Measurements from ENCODE around the gene SLIT3. TPM values are rescaled to one million over a fixed set of nuclear protein-coding genes. Genes with fewer than 3 reads are reported as not detected.
A peak's percentile ranks its signal among the peaks of the same experiment; 100 is the strongest.

Gene SLIT3
- total and polyA plus RNA-seq, 4 donors: 4.6 to 48.5 (median 19.8) TPM

DNA sequence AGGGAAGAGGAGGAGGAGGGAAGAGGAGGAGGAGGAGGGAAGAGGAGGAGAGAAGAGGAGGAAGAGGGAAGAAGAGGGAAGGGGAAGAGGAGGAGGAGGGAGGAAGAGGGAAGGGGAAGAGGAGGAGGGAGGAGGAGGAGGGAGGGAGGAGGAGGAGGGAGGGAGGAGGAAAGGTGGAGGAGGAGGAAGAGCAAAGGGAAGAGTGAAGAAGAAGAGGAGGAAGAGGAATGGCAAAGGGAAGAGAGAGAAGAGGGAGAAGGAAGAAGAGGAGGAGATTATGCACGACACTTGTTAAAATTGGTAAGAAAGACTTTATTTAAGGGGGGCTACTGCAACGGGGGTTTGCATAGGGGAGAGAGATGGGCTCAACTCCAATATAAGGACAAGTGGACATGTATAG lies 221.2 kb downstream of the SLIT3 start:
- DNase-seq: no peak
- Histone ChIP-seq H3K9me3 (ENCODE audit: control insufficient read depth in 4 of 4, insufficient read depth in 3 of 4, low read length in 3 of 4) (no peaks in the 10 kb centered on the region), H3K4me3 (no peak overlapping the region), H3K27ac (ENCODE audit: low read depth in 1 of 2, low read length in 1 of 2) (no peak overlapping the region), H3K36me3 (ENCODE audit: control insufficient read depth in 4 of 4, insufficient read depth in 4 of 4, low read length in 4 of 4) (no peaks in the 10 kb centered on the region), H3K27me3 (ENCODE audit: control insufficient read depth in 3 of 3, insufficient read depth in 3 of 3, low read length in 2 of 3) (no peaks in the 10 kb centered on the region), H3K4me1 (ENCODE audit: control insufficient read depth in 5 of 5, insufficient read depth in 5 of 5, low read length in 5 of 5) (peaks cover 0 to 11% (median 2%) of the 10 kb centered on the region in 5 donors), H3K9ac (ENCODE audit: insufficient read depth in 1 of 2, low read length in 2 of 2) (no peak overlapping the region)
- TF ChIP-seq, protein P1, sequence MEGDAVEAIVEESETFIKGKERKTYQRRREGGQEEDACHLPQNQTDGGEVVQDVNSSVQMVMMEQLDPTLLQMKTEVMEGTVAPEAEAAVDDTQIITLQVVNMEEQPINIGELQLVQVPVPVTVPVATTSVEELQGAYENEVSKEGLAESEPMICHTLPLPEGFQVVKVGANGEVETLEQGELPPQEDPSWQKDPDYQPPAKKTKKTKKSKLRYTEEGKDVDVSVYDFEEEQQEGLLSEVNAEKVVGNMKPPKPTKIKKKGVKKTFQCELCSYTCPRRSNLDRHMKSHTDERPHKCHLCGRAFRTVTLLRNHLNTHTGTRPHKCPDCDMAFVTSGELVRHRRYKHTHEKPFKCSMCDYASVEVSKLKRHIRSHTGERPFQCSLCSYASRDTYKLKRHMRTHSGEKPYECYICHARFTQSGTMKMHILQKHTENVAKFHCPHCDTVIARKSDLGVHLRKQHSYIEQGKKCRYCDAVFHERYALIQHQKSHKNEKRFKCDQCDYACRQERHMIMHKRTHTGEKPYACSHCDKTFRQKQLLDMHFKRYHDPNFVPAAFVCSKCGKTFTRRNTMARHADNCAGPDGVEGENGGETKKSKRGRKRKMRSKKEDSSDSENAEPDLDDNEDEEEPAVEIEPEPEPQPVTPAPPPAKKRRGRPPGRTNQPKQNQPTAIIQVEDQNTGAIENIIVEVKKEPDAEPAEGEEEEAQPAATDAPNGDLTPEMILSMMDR (IDR thresholded peaks at IDR 0.05; ENCODE audit: control extremely low read depth, extremely low read depth): no peak
- 74 to 81% methylated on average over 2 of the region's 2 CpGs for WGBS, 2 donors
- ATAC-seq (ENCODE audit: insufficient read depth, low FRiP score): no peak

DNA sequence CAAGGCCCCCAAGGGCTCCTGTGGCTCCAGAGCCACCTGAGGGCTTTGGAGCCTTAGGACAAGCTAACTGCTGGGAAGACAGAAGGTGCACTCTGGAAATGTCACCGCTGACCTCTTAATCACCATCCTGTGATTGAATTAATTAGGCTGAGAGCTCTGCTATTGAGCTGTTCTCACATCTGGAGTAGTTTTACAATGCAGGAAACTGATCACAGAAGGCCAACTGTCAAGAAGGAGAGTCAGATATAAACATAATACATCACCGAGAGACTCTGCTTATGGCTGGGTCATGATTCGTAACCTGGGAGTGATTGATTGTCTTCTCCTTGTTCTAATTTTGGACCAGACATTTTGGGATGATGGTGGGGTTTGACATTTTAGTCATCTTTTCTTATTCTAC lies 226.1 kb downstream of the SLIT3 start:
- DNase-seq (no peak), ATAC-seq (ENCODE audit: insufficient read depth, low FRiP score) (no peak)
- no peak overlapping the region for H3K9ac ChIP-seq (ENCODE audit: insufficient read depth in 1 of 2, low read length in 2 of 2)
- TF ChIP-seq, protein P1 (IDR thresholded peaks at IDR 0.05; ENCODE audit: control extremely low read depth, extremely low read depth): no peak
- no peak overlapping the region for H3K4me3 ChIP-seq
- H3K27ac ChIP-seq (ENCODE audit: low read depth in 1 of 2, low read length in 1 of 2): no peak overlapping the region
- H3K27me3 ChIP-seq (ENCODE audit: control insufficient read depth in 3 of 3, insufficient read depth in 3 of 3, low read length in 2 of 3): no peaks in the 10 kb centered on the region
- H3K36me3 ChIP-seq (ENCODE audit: control insufficient read depth in 4 of 4, insufficient read depth in 4 of 4, low read length in 4 of 4): no peaks in the 10 kb centered on the region
- peaks cover 0 to 2% (median 0%) of the 10 kb centered on the region in 4 donors for H3K9me3 ChIP-seq (ENCODE audit: control insufficient read depth in 4 of 4, insufficient read depth in 3 of 4, low read length in 3 of 4)
- H3K4me1 ChIP-seq (ENCODE audit: control insufficient read depth in 5 of 5, insufficient read depth in 5 of 5, low read length in 5 of 5): peaks cover 0 to 7% (median 0%) of the 10 kb centered on the region in 5 donors
- whole genome bisulfite sequencing, 2 donors: 67 to 75% methylated on average over 3 of the region's 3 CpGs

- DNase-seq (no peak), ATAC-seq (ENCODE audit: insufficient read depth, low FRiP score) (no peak)
- no peak overlapping the region for H3K27ac ChIP-seq (ENCODE audit: low read depth in 1 of 2, low read length in 1 of 2)
- no peak overlapping the region for H3K9ac ChIP-seq (ENCODE audit: insufficient read depth in 1 of 2, low read length in 2 of 2)
- H3K36me3 ChIP-seq (ENCODE audit: control insufficient read depth in 4 of 4, insufficient read depth in 4 of 4, low read length in 4 of 4): no peaks in the 10 kb centered on the region
- no peak overlapping the region for H3K4me3 ChIP-seq
- TF ChIP-seq, protein P1 (IDR thresholded peaks at IDR 0.05; ENCODE audit: control extremely low read depth, extremely low read depth): no peak
- no peaks in the 10 kb centered on the region for H3K27me3 ChIP-seq (ENCODE audit: control insufficient read depth in 3 of 3, insufficient read depth in 3 of 3, low read length in 2 of 3)
- H3K9me3 ChIP-seq (ENCODE audit: control insufficient read depth in 4 of 4, insufficient read depth in 3 of 4, low read length in 3 of 4): peaks cover 0 to 2% (median 0%) of the 10 kb centered on the region in 4 donors
- H3K4me1 ChIP-seq (ENCODE audit: control insufficient read depth in 5 of 5, insufficient read depth in 5 of 5, low read length in 5 of 5): peaks cover 0 to 14% (median 0%) of the 10 kb centered on the region in 5 donors
These were observed 228.7 kb downstream of the SLIT3 start for GRCh38 chr5:169072233-169072632.

- no peak overlapping the region for H3K9ac ChIP-seq (ENCODE audit: insufficient read depth in 1 of 2, low read length in 2 of 2)
- no peaks in the 10 kb centered on the region for H3K36me3 ChIP-seq (ENCODE audit: control insufficient read depth in 4 of 4, insufficient read depth in 4 of 4, low read length in 4 of 4)
- peaks cover 0 to 14% (median 0%) of the 10 kb centered on the region in 5 donors for H3K4me1 ChIP-seq (ENCODE audit: control insufficient read depth in 5 of 5, insufficient read depth in 5 of 5, low read length in 5 of 5)
- DNase-seq (peak in 2 of 3 donors; percentile 27 to 40), ATAC-seq (ENCODE audit: insufficient read depth, low FRiP score) (no peak)
- H3K27ac ChIP-seq (ENCODE audit: low read depth in 1 of 2, low read length in 1 of 2): no peak overlapping the region
- H3K27me3 ChIP-seq (ENCODE audit: control insufficient read depth in 3 of 3, insufficient read depth in 3 of 3, low read length in 2 of 3): no peaks in the 10 kb centered on the region
- TF ChIP-seq, protein P1 (IDR thresholded peaks at IDR 0.05; ENCODE audit: control extremely low read depth, extremely low read depth): no peak
- H3K4me3 ChIP-seq: no peak overlapping the region
- peaks cover 0 to 2% (median 0%) of the 10 kb centered on the region in 4 donors for H3K9me3 ChIP-seq (ENCODE audit: control insufficient read depth in 4 of 4, insufficient read depth in 3 of 4, low read length in 3 of 4)
- 29 to 51% methylated on average over 4 of the region's 4 CpGs for WGBS, 2 donors
These were observed 230.5 kb downstream of the SLIT3 start for GRCh38 chr5:169070413-169070812.
